Upper lobe of right lung (tissue), 1 donor: ENCODE data around the gene TMED8. TPM values are rescaled to one million over a fixed set of nuclear protein-coding genes. Genes with fewer than 3 reads are reported as not detected.

Experiments used
- ATAC-seq: fragments of 200-7000 bp; cut with Tn5 transposase; one replicate; pipeline ENCODE4 v1.9.1; 2020; ENCODE audit warnings: mild to moderate bottlenecking, moderate library complexity
- DNase-seq: peaks from one replicate; pipeline ENCODE4 v3.0.0-alpha.2; 2020
- H3K27ac ChIP-seq: fragments of 200-600 bp; one replicate; pipeline ENCODE4 v1.8.0; 2022
- H3K27me3 ChIP-seq: fragments of 200-600 bp; one replicate; pipeline ENCODE4 v1.8.0; 2022; ENCODE audit warnings: mild to moderate bottlenecking
- H3K36me3 ChIP-seq: fragments of 200-600 bp; one replicate; pipeline ENCODE4 v1.8.0; 2022
- H3K4me1 ChIP-seq: fragments of 200-600 bp; one replicate; pipeline ENCODE4 v1.8.0; 2022
- H3K4me3 ChIP-seq: fragments of 200-600 bp; one replicate; pipeline ENCODE4 v1.8.0; 2022; ENCODE audit warnings: mild to moderate bottlenecking
- H3K9me3 ChIP-seq: fragments of 200-600 bp; one replicate; pipeline ENCODE4 v1.8.0; 2022
- CTCF ChIP-seq: fragments of 200-600 bp; IDR thresholded peaks from one replicate; pipeline ENCODE4 v1.8.0; 2022; ENCODE audit warnings: antibody characterized with exemption
- intact Hi-C: fragments of 100-400 bp; cut with DNase I; formaldehyde crosslinking; loops from one replicate; pipeline ENCODE4 v1.11.0; 2022
- total RNA-seq: library from RNA; stranded (reverse); fragmentation: NEBNext Ultra II Directional; extraction: Animal tissue kit (Norgen Biotek cat#: 25700); gene quantifications from one replicate; pipeline ENCODE4 v1.2.1, GENCODE V29; 2021
- donor health status: DM: no; HTN: yes; CAD: no; lungs with severe emphysema.

TMED8 gene
- total RNA-seq, 1 donor from 2014 or later, result 11.3 TPM

DNA sequence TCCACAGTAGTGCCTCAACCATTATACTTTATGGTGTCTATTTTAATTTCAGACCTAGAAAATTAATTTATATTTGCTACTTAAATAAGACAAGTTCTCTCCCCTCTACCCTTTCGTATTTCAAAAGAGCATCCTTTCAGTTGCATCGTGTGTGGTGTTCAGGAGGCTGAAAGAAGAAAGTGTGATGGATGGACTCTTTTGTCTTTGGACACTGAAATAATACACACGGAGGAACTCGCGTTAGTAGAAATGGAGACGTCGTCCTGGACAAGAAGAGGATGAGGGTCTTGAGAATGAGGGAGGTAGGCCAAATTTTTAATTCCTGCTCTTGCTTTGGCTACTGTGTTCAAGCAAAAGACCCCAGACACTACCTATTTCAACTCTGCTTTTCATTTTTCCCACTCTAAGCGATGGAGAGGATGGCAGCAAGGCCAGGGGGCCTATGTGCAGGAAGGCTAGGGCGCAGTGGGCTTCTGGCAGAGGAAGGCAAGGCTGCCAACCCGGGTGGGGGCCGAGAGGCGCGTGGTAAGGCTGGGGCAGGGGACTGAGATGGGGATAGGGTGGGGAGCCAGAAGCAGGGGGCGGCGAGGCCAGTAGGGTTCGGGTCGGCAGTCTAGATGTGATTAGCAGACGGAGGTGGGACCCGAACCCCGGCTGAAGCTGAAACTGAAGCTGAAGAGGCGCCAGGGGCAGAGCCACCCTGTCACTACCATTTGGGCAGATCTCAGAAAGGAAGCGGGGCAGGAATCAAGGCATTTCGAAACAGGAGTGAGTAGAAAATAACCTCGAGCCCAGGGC, 722 bp downstream of the TMED8 start:
- Histone ChIP-seq H3K27ac (peak overlapping the region; percentile 84), H3K4me1 (peaks cover 15% of the 10 kb centered on the region), H3K27me3 (no peaks in the 10 kb centered on the region), H3K4me3 (peak overlapping the region; percentile 95), H3K36me3 (no peaks in the 10 kb centered on the region), H3K9me3 (no peaks in the 10 kb centered on the region)
- DNase-seq (peak; percentile 70), ATAC-seq (peak; percentile 34)
- intact Hi-C loops, result no loop called here
- no peak for TF ChIP-seq CTCF

DNA sequence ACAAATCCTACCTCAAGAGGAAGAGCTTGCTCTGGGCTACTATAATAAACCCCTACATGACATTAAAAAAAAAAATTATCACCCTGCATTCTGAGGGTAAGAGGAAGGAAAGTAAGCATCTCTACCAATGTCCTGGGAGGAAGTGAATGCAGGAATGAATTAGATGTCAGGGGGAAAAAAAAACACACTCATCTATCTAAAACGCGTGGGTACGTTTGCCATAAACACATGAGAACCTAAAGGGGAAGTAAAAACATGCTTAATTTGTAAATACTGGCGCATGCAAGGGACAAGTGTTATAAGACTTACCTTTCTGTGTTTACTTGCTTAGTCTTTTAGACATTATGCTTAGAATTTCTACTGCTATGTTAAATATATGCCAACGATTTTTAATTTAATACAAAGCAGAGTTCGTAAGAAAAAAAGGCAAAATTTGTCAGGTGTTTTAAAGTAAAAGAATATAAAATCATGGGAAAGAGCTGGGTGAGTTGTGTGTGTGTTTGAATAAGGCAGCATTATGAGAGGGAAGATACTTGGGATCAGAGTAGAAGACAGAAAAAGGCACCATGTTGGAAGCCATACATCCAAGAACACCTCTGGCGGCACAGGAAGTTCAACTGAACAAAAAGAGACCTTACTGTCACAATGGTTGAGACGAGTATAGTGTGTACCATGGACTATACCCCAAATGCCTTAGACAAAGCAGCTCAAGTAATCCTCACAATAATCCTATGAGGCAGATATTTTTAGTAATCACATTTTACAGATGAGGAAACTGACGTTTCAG, 1.5 kb downstream of the TMED8 start:
- DNase-seq (no peak), ATAC-seq (no peak)
- no peak overlapping the region for H3K4me3 ChIP-seq
- H3K27me3 ChIP-seq, result no peaks in the 10 kb centered on the region
- H3K9me3 ChIP-seq, result no peaks in the 10 kb centered on the region
- peaks cover 15% of the 10 kb centered on the region for H3K4me1 ChIP-seq
- no peak for TF ChIP-seq CTCF
- intact Hi-C loops, result no loop called here
- no peaks in the 10 kb centered on the region for H3K36me3 ChIP-seq
- H3K27ac ChIP-seq, result no peak overlapping the region

DNA sequence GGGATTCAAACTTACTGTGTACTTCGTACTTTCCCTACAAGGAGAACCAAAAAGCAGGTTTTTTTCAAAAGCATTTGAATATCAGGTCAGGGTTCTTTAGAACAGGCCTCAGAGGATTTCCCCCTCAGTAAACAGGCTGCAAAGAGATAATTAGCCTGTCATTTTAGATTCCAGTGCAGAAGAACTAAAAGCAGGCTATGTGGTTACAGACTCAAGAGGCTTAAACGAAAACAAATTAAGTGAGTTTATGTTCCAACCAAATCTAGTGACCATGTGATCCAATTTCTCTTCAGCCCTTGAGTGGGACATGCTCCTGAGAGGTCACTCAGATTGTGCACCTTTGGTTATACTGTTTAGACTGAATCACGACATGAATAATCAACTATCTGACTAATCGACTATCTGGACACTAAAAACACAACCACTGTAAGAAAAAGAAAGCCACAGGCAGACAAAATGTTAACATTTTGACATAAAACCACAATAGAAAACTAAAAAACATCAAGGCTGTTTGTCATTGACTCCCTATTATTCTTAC, 4.5 kb downstream of the TMED8 start:
- Histone ChIP-seq H3K27ac (no peak overlapping the region), H3K36me3 (no peaks in the 10 kb centered on the region), H3K9me3 (no peaks in the 10 kb centered on the region), H3K4me3 (no peak overlapping the region), H3K27me3 (no peaks in the 10 kb centered on the region), H3K4me1 (peaks cover 13% of the 10 kb centered on the region)
- no peak for TF ChIP-seq CTCF
- intact Hi-C loops, result no loop called here
- no peak for DNase-seq
- ATAC-seq, result no peak

DNA sequence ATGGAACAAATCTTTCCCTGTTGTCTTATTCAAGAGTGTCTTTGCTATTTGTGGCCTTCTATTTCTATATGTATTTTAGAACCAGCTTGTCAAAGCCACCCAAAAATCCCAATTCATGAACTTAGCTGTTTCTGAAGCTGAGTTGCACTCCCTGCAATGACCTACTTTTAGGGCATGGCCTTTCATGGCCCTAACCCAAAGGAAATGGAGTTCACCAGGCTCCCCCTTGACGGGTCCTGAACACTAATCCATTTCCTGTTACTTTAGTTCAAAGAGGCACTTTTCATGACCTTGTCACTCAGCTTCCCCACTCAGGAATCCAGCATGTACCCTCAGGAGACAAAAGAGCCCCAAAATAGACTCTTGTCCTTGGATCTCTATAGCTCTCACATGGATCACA, 7.6 kb downstream of the TMED8 start:
- intact Hi-C loops, result no loop called here
- ATAC-seq (no peak), DNase-seq (no peak)
- no peak for TF ChIP-seq CTCF
- Histone ChIP-seq H3K4me3 (no peak overlapping the region), H3K27me3 (no peaks in the 10 kb centered on the region), H3K9me3 (no peaks in the 10 kb centered on the region), H3K4me1 (no peaks in the 10 kb centered on the region), H3K36me3 (no peaks in the 10 kb centered on the region), H3K27ac (no peak overlapping the region)

DNA sequence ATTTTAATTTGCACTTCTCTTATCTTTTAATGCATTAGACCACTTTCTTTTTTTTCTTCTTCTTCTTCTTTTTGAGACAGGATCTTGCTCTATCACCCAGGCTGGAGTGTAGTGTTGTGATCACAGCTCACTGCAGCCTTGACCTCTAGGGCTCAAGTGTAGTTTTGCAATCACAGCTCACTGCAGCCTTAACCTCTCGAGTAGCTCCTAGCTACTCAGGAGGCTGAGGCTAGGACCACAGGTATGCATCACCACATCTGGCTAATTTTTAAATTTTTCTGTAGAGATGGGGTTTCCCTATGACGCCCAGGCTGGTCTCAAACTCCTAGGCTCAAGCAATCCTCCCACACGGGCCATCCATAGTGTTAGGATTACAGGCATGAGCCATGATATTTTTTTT, 12.7 kb downstream of the TMED8 start:
- Histone ChIP-seq H3K27ac (no peak overlapping the region), H3K27me3 (no peaks in the 10 kb centered on the region), H3K9me3 (no peaks in the 10 kb centered on the region), H3K4me3 (no peak overlapping the region), H3K4me1 (no peaks in the 10 kb centered on the region), H3K36me3 (no peaks in the 10 kb centered on the region)
- intact Hi-C loops, result no loop called here
- no peak for TF ChIP-seq CTCF
- DNase-seq, result no peak
- ATAC-seq, result peak; percentile 71
